Heart right ventricle (tissue), 16 donors: Measurements from ENCODE around the gene GTPBP10. TPM values are rescaled to one million over a fixed set of nuclear protein-coding genes. Genes with fewer than 3 reads are reported as not detected.
A peak's percentile ranks its signal among the peaks of the same experiment; 100 is the strongest.
"Not testable (repeated sequence)": the region's sequence is repeated elsewhere in the genome, so short reads cannot be mapped to it uniquely, and the experiment has no call there.

ENCODE experiments used
- ATAC-seq, 8 donors: fragments of 200-7000 bp; cut with Tn5 transposase; one replicate each; pipeline ENCODE4 v1.9.1; 2020; ENCODE audit warnings: mild to moderate bottlenecking in 8 of 8, moderate library complexity in 8 of 8, moderate number of reproducible peaks in 1 of 8
- DNase-seq, 2 donors: peaks; one replicate each; pipeline ENCODE4 v3.0.0-alpha.2; 2020
- H3K27ac ChIP-seq, 10 donors: fragments of 200-600 bp; sonication (generic) in 2 of 10; one replicate each; pipeline versions ENCODE4 v1.5.0 to v1.8.0; 2020 to 2022; ENCODE audit warnings: mild to moderate bottlenecking in 3 of 10
- H3K27me3 ChIP-seq, 7 donors: fragments of 200-600 bp; one replicate each; pipeline ENCODE4 v1.8.0; 2021 to 2022; ENCODE audit warnings: mild to moderate bottlenecking in 2 of 7
- H3K36me3 ChIP-seq, 9 donors: fragments of 200-600 bp; sonication (generic) in 1 of 9; one replicate each; pipeline versions ENCODE4 v1.5.0 to v1.8.0; 2020 to 2022; ENCODE audit warnings: mild to moderate bottlenecking in 2 of 9
- H3K4me1 ChIP-seq, 9 donors: fragments of 200-600 bp; sonication (generic) in 1 of 9; one replicate each; pipeline versions ENCODE4 v1.5.0 to v1.8.0; 2020 to 2022; ENCODE audit warnings: mild to moderate bottlenecking in 4 of 9
- H3K4me3 ChIP-seq, 10 donors: fragments of 200-600 bp; sonication (generic) in 2 of 10; one replicate each; pipeline versions ENCODE4 v1.5.0 to v1.8.0; 2020 to 2022; ENCODE audit warnings: mild to moderate bottlenecking in 7 of 10, moderate library complexity in 2 of 10
- H3K9me3 ChIP-seq, 11 donors: fragments of 200-600 bp in 10 of 11; sonication (generic) in 2 of 11; one replicate each; pipeline versions ENCODE4 v1.5.0 to v1.8.0; 2013 to 2022; ENCODE audit warnings: mild to moderate bottlenecking in 2 of 11, control low read depth in 1 of 11, moderate library complexity in 1 of 11
- WGBS, 2 donors: extraction: QIAGEN DNeasy Blood & Tissue Kit; methylation state at CpG; one replicate each; pipeline ENCODE4 v1.1.7; 2013; ENCODE audit warnings: inconsistent platforms in 1 of 2; 5-methylcytosine and 5-hydroxymethylcytosine counted together
- intact Hi-C, 10 donors: fragments of 100-400 bp; cut with DNase I; formaldehyde crosslinking; loops; one replicate each; pipeline versions ENCODE4 v1.11.1 to v1.14.2; 2022
- polyA plus RNA-seq, 2 donors: library from polyadenylated mRNA; stranded (reverse); fragments of 200-250 nt; gene quantifications; one replicate each; pipeline ENCODE4 v1.2.3, GENCODE V29; 2013
- total RNA-seq, 10 donors: library from RNA; stranded (reverse); fragmentation: NEBNext Ultra II Directional in 3 of 10; extraction: Animal tissue kit (Norgen Biotek cat#: 25700) in 3 of 10; gene quantifications; one replicate each; pipeline versions ENCODE4 v1.2.1 to v1.2.4, GENCODE V29; 2021 to 2023
- TF ChIP-seq, protein P1 (sequence below), 9 donors: fragments of 200-600 bp; sonication (generic) in 2 of 9; IDR thresholded peaks; one replicate each; pipeline versions ENCODE4 v1.5.0 to v1.8.0; 2021 to 2022; ENCODE audit warnings: antibody characterized with exemption in 9 of 9, mild to moderate bottlenecking in 5 of 9, moderate library complexity in 1 of 9
- donor health status: Arrhythmogenic right ventricular cardiomyopathy.
- donor health status: ischemic (EF 13 %, LVEDD 7.1; RV severe dilation, severe dysfunction).
- donor health status: healthy with polysubstance abuse.
- donor health status: DM: no; HTN: yes; CAD: no.
- donor health status: DM: no; HTN: no; CAD: no.
- donor health status: ischemic (EF 25% LVEDD 6.9; RV normal size, moderate dysfunction).
- donor health status: ischemic (EF 25% LVEDD 5.7; RV mildly dilated, moderate dysfunction).
- donor health status: healthy.
- donor health status: DM: yes; HTN: yes; CAD: no.
- donor health status: Ischemic cardiomyopathy.
- donor health status: ischemic (EF 35%, LVEDD 5.7; RV mildly dilated, moderate dysfunction).
- donor health status: nonischemic (EF 11% LVEDD 7.7; RV severe dilation, severe dysfunction).
- donor health status: DM: yes; HTN: yes; CAD: no.
- donor health status: PGD.
- donor health status: ischemic (EF 29% LVEDD 5.4; RV normal size, mild dysfunction).
- donor health status: nonischemic (EF 23%, LVEDD 6.1; RV moderate dilation, normal function).

The GTPBP10 gene
- total and polyA plus RNA-seq, 12 donors = 15.5 to 27.6 (median 23.4) TPM

GRCh38 chr7:90326500-90326899, 20.0 kb upstream of the GTPBP10 start:
- 0 to 13% methylated on average over 1 of the region's 1 CpG for WGBS, 2 donors
- TF ChIP-seq, protein P1, sequence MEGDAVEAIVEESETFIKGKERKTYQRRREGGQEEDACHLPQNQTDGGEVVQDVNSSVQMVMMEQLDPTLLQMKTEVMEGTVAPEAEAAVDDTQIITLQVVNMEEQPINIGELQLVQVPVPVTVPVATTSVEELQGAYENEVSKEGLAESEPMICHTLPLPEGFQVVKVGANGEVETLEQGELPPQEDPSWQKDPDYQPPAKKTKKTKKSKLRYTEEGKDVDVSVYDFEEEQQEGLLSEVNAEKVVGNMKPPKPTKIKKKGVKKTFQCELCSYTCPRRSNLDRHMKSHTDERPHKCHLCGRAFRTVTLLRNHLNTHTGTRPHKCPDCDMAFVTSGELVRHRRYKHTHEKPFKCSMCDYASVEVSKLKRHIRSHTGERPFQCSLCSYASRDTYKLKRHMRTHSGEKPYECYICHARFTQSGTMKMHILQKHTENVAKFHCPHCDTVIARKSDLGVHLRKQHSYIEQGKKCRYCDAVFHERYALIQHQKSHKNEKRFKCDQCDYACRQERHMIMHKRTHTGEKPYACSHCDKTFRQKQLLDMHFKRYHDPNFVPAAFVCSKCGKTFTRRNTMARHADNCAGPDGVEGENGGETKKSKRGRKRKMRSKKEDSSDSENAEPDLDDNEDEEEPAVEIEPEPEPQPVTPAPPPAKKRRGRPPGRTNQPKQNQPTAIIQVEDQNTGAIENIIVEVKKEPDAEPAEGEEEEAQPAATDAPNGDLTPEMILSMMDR (IDR thresholded peaks at IDR 0.05) = no peak
- no peak for DNase-seq

GRCh38 chr7:90334193-90334843, 12.2 kb upstream of the GTPBP10 start:
- intact Hi-C loops = no loop called here
- H3K27ac ChIP-seq = no peak overlapping the region
- ATAC-seq (no peak), DNase-seq (no peak)
- H3K9me3 ChIP-seq = peaks cover 0 to 6% (median 0%) of the 10 kb centered on the region in 11 donors
- H3K36me3 ChIP-seq = no peaks in the 10 kb centered on the region
- TF ChIP-seq, protein P1 (IDR thresholded peaks at IDR 0.05) = no peak
- H3K4me3 ChIP-seq = no peak overlapping the region
- WGBS, 2 donors = 92 to 93% methylated on average over 47 to 48 of the region's 48 CpGs
- no peaks in the 10 kb centered on the region for H3K4me1 ChIP-seq
- H3K27me3 ChIP-seq = peaks cover 0 to 11% (median 0%) of the 10 kb centered on the region in 7 donors

More at GRCh38 chr7:90326500-90326899, 20.0 kb upstream of the GTPBP10 start:
- no peaks in the 10 kb centered on the region for H3K4me1 ChIP-seq
- peaks cover 0 to 55% (median 31%) of the 10 kb centered on the region in 7 donors for H3K27me3 ChIP-seq
- no peak for ATAC-seq
- intact Hi-C loops = no loop called here
- no peak overlapping the region for H3K4me3 ChIP-seq
- no peak overlapping the region for H3K27ac ChIP-seq
- H3K36me3 ChIP-seq = no peaks in the 10 kb centered on the region
- H3K9me3 ChIP-seq = no peaks in the 10 kb centered on the region

- H3K27ac ChIP-seq, H3K36me3 ChIP-seq, H3K4me1 ChIP-seq, ATAC-seq, intact Hi-C loops, H3K9me3 ChIP-seq, H3K4me3 ChIP-seq, H3K27me3 ChIP-seq, DNase-seq: not testable (repeated sequence)
- 87 to 97% methylated on average over 2 of the region's 2 CpGs for WGBS, 2 donors
Measured at GRCh38 chr7:90334926-90335325, 11.6 kb upstream of the GTPBP10 start.

DNA sequence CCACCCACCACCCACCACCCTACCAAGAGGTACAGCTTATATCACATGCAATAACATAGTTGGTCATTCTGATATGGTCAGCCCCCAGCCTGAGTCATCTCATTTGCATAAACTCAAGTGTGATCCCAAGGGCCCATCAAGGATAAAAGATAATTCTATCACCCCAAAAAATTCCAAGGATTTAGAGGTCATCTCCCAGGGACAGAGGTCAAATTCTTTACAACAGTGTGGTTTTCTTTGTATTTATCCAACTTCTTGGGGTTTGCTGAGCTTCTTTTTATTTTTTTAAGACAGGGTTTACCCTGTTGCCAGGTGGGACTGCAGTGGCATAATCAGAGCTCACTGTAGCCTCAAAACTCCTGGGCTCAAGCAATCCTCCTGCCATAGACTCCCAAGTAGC, 9.4 kb upstream of the GTPBP10 start:
- TF ChIP-seq, protein P1 (IDR thresholded peaks at IDR 0.05) = no peak
- DNase-seq = no peak
- H3K36me3 ChIP-seq = no peaks in the 10 kb centered on the region
- ATAC-seq = no peak
- intact Hi-C loops = no loop called here
- H3K27me3 ChIP-seq = peaks cover 0 to 7% (median 0%) of the 10 kb centered on the region in 7 donors
- no peak overlapping the region for H3K4me3 ChIP-seq
- H3K4me1 ChIP-seq = no peaks in the 10 kb centered on the region
- H3K27ac ChIP-seq = no peak overlapping the region
- H3K9me3 ChIP-seq = peaks cover 0 to 6% (median 0%) of the 10 kb centered on the region in 11 donors

DNA sequence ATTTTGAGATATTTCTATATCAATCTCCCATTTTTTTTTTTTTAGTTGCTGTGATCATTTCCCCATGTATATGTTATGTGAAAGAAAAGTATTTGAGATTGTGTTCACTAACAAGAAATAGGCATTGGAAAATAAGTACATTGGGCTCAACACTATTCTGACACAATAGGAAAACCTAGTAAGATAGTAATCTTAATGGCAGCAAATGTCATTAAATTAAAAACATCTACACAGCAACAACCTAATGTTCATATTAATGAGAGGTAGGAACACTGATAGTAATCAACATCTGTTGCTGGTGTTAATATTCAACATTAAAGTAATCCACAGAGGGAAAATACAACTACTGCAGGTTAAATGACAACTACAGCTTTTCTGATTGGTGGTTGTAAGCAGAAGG, 1.5 kb upstream of the GTPBP10 start:
- no peak for DNase-seq
- TF ChIP-seq, protein P1 (IDR thresholded peaks at IDR 0.05) = no peak
- intact Hi-C loops = loop anchor here in 3 of 10 donors (5.0 kb wide), 2 partner anchors 57 to 193 kb away; partner anchors contain the start of genes CLDN12 (in 2 of the 3) and STEAP1 (in 1 of the 3)

More for the DNA sequence above, 1.5 kb upstream of the GTPBP10 start:
- Histone ChIP-seq H3K36me3 (no peaks in the 10 kb centered on the region), H3K4me3 (peak overlapping the region in 1 of 10 donors; percentile 83), H3K27me3 (no peaks in the 10 kb centered on the region), H3K9me3 (no peaks in the 10 kb centered on the region), H3K27ac (no peak overlapping the region), H3K4me1 (peaks cover 0 to 23% (median 13%) of the 10 kb centered on the region in 9 donors)
- no peak for ATAC-seq
